Measurements from ENCODE around the gene BIRC5.

- TF ChIP-seq CTCF (IDR thresholded peaks at IDR 0.05; ENCODE audit: low read depth, low read length, poor library complexity, severe bottlenecking) (no peak), EZH2phosphoT487 (IDR thresholded peaks at IDR 0.05; ENCODE audit: borderline replicate concordance, low read length) (no peak)
Observed at GRCh38 chr17:78227455-78227916, 13.4 kb downstream of the BIRC5 start.
